GM11168 (cell line): ENCODE data around the gene PPM1M.

Source experiments
- in situ Hi-C: fragments of 300-500 bp; cut with MboI; formaldehyde crosslinking; loops from one replicate; pipeline ENCODE4 v1.12.0; 2022; ENCODE audit warnings: low sequenced_read_pairs; ENCODE audit not compliant: unreplicated experiment

The PPM1M gene

DNA sequence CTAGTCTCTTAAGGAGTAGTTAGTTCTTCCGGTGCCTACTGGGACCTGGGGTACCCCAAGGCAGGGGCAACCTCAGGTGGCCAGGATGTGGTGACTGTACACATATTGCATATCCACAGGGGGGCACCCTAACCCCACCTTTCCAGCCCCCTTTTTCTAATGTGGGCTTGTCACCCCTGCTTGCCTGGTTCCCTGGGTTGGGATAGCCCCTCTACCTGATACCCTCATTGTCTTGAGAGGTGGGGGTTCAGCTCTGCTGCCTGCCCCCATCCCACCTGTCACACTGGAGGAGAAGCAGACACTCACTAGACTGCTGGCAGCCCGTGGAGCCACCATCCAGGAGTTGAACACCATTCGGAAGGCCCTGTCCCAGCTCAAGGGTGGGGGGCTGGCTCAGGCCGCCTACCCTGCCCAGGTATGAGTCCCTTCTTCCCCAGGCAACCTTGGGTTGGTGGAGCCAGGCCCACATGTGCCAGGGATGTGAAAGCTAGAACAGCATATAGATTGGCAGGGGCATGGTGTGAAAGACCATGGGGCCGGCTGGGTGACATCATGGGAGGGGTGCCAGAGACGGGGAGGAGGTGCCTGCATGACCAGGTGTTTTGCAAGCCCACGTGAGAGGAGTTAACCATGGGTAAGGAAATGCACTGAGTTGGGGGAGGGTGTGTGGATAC, 46.1 kb downstream of the PPM1M start:
- in situ Hi-C loops: loop anchor here (10.0 kb wide), 1 partner anchor 53 kb away; no protein-coding TSS in a partner anchor

DNA sequence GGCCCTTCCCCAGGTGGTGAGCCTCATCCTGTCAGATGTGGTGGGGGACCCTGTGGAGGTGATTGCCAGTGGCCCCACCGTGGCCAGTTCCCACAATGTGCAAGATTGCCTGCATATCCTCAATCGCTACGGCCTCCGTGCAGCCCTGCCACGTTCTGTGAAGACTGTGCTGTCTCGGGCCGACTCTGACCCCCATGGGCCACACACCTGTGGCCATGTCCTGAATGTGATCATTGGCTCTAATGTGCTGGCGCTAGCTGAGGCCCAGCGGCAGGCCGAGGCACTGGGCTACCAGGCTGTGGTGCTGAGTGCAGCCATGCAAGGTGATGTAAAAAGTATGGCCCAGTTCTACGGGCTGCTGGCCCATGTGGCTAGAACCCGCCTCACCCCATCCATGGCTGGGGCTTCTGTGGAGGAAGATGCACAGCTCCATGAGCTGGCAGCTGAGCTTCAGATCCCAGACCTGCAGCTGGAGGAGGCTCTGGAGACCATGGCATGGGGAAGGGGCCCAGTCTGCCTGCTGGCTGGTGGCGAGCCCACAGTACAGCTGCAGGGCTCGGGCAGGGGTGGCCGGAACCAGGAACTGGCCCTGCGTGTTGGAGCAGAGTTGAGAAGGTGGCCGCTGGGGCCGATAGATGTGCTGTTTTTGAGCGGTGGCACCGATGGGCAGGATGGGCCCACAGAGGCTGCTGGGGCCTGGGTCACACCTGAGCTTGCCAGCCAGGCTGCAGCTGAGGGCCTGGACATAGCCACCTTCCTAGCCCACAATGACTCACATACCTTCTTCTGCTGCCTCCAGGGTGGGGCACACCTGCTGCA, 46.9 kb downstream of the PPM1M start:
- in situ Hi-C loops: loop anchor here (10.0 kb wide), 1 partner anchor 52 kb away; no protein-coding TSS in a partner anchor

DNA sequence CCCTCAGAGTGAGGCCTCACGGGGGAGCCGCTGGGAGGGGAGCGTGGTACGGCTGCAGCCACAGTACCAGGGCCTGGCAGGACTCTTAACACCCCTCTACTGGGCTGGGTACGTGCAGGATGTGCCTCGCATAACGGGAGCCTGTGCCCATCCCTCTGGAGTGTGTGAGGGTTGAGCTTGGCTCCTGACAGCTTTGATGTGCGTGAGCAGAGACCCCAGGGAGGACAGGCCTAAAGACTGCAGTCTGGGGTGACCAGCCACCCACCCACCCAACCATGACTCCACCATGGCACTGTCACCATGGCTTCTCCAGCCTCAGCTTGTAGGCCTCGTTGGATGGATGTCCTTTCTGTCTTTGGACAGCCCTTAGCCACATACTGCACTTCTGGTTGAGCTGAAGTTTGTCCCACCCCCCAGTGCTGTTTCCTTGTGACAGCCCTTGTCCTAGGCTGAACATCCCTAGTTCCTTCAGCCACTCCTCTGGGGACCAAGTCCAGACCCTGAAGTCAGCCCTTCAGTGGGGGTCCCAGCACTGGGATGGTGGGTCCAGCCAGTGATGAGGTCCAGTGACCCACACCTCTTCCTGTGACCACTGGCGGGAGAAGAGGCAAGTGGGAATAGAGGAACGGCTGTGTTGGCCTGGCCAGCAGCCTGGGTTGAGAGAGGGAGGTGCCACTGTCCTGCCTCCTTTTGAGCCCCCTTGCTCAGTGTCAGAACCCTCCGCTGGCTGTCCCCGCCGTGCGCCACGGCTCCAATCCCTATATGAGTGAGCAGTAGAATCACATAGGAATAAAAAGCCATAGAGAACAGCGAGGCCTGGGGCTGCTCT, 48.1 kb downstream of the PPM1M start:
- in situ Hi-C loops: loop anchor here (10.0 kb wide), 1 partner anchor 51 kb away; no protein-coding TSS in a partner anchor

DNA sequence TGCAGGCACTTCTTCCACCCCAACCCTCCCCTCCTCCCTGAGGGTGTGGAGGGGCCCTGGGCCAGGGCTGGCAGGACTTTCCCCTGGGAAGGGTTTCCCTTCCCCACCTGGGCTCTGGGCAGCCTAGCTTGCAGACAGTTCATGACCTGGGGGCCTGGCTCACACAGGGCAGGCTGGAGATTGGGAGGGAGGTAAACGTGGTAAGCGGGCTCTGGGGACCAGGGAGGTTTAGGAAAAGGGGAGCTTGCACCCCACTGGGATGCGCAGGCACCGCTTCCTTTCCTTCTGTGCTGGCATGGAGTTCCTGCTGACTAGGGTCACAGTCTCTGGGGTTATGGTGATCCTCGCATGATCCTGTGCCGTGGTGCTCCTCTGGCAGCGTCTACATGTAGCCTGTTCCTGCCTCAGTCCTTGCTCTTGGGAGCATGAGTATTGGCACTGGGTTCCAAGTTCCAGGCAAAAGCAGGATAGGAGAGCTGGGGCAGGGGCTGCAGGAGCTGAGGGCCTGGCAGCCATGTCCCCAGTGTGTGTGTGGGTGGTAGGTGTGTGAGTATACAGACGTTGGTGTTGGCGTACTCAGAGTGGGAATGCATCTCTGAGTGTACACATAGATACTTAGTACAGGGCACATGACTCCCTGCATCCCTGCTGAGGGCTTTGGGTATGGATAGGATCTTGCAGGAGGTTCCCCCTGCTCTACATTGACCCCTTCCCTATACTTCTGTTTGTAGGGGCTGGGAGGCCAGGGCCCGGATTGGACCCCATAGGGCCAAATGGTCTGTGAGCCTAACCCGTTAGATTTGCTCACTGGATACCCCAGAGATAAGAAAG, 49.0 kb downstream of the PPM1M start:
- in situ Hi-C loops: loop anchor here (10.0 kb wide), 1 partner anchor 50 kb away; no protein-coding TSS in a partner anchor

DNA sequence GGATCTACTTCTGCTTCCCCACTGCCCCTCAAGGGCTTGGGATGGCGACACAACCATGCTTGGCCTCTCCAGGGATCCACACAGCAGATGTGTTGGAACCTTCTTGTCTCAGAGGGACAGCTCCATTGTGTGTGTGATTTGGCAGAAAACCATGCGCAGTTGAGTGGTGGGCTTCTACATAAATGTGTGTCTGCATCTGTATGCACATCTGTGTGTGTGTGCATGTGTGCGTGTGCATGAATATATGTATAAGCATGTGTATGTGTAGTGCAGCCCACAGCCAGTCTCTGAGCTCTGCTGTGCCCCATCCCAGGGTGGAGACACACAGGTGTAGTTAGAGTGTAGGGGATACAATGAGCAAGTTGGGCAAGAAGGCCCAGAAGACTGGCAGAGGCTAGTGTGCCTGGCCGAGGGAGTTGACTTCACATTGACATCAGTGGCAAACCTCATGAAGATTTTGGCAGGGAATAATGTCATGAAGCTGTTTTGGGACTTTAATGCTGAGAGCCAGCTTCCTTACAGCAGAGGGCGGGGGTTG, 50.2 kb downstream of the PPM1M start:
- in situ Hi-C loops: loop anchor here (10.0 kb wide), 1 partner anchor 49 kb away; no protein-coding TSS in a partner anchor

DNA sequence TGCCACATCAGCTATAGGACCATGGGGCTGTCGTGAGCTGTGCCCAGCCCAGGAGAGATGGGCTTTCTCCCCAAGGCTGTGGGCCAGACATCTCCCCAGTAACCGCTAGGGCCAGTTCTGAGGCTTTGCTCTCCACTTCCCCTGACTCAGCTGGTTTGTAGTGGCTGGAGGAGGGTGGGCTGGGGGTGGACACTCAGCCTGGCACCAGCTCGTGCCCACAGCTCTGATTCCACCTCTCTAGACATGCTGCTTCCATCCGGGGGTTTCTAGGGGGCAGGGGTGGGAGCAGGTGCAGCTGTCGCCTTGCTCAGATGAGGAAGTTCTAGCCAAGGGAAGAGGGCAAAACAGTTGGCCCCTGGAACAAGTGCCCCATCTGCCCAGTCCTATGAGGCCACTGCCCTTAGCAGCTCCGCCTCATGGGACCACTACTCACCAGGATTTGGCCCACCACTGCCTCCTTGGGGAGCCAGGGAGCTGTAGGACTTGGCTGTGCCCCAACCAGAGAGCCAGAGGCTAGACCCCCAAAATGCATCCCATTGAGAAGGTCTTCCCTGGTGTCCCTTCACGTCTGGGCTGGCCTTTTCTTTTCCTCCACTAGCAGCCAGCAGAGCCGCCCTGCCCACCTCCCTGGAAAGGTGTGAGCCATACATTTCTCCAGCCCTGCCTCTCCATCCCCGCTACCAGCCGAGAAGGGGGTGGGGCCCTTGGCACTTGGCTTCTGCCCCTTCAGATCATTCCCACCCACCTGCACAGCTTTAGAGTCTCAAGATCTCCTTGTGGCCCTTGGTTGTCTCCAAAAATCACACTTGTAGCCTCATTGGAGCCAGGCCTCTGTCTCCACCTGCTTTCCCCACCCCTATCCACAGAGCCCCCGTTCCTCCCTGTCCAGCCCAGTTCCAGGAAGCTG, 51.9 kb downstream of the PPM1M start:
- in situ Hi-C loops: loop anchor here (10.0 kb wide), 1 partner anchor 47 kb away; no protein-coding TSS in a partner anchor

DNA sequence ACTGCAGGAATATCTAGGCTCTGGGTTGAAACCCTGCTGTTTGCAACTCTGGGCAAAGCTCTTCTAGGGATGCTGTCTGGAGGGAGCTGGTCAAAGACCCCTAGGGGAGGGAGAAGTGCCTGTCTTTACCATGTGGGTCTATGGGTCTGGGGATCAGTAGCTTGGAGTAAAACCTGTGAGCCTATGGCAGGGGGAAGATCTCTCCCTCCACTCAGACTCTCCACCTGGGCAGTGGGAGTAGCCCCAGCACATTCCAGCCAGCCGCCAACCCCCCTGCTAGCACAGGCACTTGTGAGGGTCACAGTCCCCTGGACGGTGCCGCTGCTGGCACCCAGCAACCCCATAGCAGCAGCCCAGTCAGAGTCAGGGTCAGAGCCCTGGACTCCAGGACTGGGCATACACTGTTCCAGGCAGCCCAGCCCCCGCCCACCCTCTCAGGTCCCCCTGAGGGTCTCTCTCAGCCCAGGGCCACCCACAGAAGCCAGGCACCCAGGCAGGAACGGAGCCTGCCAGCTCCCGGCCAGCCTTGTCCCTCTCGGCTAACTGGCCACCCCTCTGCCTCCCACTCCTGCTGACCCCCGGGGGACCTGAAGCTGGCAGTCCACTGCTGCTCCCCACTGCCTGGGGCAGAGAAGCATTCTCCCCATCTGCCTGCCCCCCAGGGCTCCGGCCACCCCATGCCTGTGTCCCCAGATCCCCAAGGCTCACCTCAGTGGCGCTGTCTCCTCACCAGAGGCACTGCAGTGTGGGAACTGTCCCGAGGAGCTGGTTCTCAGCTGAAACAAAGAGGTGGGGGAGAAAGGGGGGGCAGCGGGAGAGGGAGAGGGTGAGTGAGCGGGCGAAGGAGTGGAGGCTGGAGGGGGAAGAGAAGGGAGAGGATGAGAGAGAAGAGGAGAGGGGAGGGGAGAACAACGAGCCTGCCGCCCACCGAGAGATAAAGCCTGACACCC, 52.9 kb downstream of the PPM1M start:
- in situ Hi-C loops: loop anchor here (10.0 kb wide), 1 partner anchor 46 kb away; no protein-coding TSS in a partner anchor

DNA sequence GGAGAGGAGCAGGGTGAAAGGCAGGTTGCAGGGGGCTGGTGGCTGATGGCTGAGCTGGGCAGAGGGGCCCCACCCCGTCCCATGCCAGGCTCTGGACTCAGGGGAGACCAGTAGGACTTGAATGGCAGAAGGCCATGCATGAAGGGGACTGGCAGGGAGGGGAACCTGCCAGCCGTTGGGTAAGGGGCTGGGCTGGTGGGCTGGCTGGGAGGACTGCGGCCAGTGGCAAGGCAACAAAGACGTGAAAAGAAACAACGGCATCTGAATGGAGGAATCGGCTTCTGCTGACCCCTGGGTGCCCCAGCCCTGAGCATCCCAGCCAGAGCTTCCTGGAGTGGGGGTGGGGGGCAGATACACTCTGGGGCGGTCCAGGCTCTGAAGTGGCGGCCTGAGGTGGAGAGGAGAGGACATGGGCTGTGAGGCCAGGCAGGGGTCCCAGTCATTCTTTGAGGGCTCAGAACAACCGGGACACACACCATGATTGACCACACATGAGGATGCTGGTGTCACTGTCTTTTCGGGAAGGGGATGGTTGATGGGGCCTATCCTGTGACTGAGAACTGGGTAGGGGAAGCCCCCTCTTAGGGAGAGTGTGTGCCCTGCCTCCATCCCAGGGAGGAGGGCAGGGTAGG, 53.8 kb downstream of the PPM1M start:
- in situ Hi-C loops: loop anchor here (10.0 kb wide), 1 partner anchor 45 kb away; no protein-coding TSS in a partner anchor
